Loucy (cell line): Measurements from ENCODE around the gene BTAF1.

Source experiments
- H2AFZ ChIP-seq: fragments of 200-600 bp; sonication (generic); 2 replicates; pipeline ENCODE4 v1.6.0; 2016; ENCODE audit warnings: antibody characterized with exemption, mild to moderate bottlenecking, low read length, moderate library complexity
- H3F3A ChIP-seq: fragments of 200-600 bp; 2 replicates; pipeline ENCODE4 v1.6.0; 2016; ENCODE audit warnings: antibody characterized with exemption, low read depth, mild to moderate bottlenecking
- H3K27me3 ChIP-seq: fragments of 200-600 bp; sonication (generic); 2 replicates; pipeline ENCODE4 v1.6.1; 2014; ENCODE audit warnings: low read length, mild to moderate bottlenecking; ENCODE audit not compliant: insufficient read depth, poor library complexity, severe bottlenecking
- H3K36me3 ChIP-seq: fragments of 200-600 bp; sonication (generic); 2 replicates; pipeline ENCODE4 v1.6.1; 2016; ENCODE audit warnings: low read length; ENCODE audit not compliant: insufficient read depth
- H3K4me1 ChIP-seq: fragments of 200-600 bp; sonication (generic); 2 replicates; pipeline ENCODE4 v1.5.1; 2014; ENCODE audit warnings: low read length, mild to moderate bottlenecking; ENCODE audit not compliant: insufficient read depth, poor library complexity, severe bottlenecking
- H3K4me2 ChIP-seq: fragments of 200-600 bp; sonication (generic); 2 replicates; pipeline ENCODE4 v1.6.0; 2014; ENCODE audit warnings: antibody characterized with exemption, low read length, low read depth, mild to moderate bottlenecking; ENCODE audit not compliant: poor library complexity, severe bottlenecking
- H3K4me3 ChIP-seq: fragments of 200-600 bp; sonication (generic); 2 replicates; pipeline ENCODE4 v1.5.1; 2014; ENCODE audit warnings: low read length, mild to moderate bottlenecking, mixed read lengths; ENCODE audit not compliant: poor library complexity, severe bottlenecking
- H3K79me2 ChIP-seq: fragments of 200-600 bp; sonication (generic); 2 replicates; pipeline ENCODE4 v1.6.1; 2014; ENCODE audit warnings: low read length; ENCODE audit not compliant: insufficient read depth
- H3K9ac ChIP-seq: fragments of 200-600 bp; sonication (generic); 2 replicates; pipeline ENCODE4 v1.6.0; 2014; ENCODE audit warnings: mild to moderate bottlenecking, low read depth, low read length, moderate library complexity; ENCODE audit not compliant: poor library complexity, severe bottlenecking
- H3K9me2 ChIP-seq: fragments of 200-600 bp; sonication (generic); replicated peaks from 2 replicates; pipeline ENCODE4 v1.6.1; 2016; ENCODE audit warnings: low read depth, low read length, mixed read lengths
- H3K9me3 ChIP-seq: fragments of 200-600 bp; sonication (generic); 2 replicates; pipeline ENCODE4 v1.6.1; 2014; ENCODE audit warnings: mild to moderate bottlenecking, antibody characterized with exemption, low read length, low read depth; ENCODE audit not compliant: insufficient read depth
- H4K20me1 ChIP-seq: fragments of 200-600 bp; sonication (generic); 2 replicates; pipeline ENCODE4 v1.6.0; 2014; ENCODE audit warnings: antibody characterized with exemption, low read length, mild to moderate bottlenecking; ENCODE audit not compliant: insufficient read depth, poor library complexity, severe bottlenecking
- CTCF ChIP-seq: fragments of 200-600 bp; sonication (generic); conservative IDR thresholded peaks from 2 replicates; pipeline ENCODE4 v1.5.1; 2014; ENCODE audit warnings: mild to moderate bottlenecking, antibody characterized with exemption, low read length
- EZH2phosphoT487 ChIP-seq: fragments of 200-600 bp; IDR thresholded peaks from 2 replicates; pipeline ENCODE4 v1.6.1; 2018; ENCODE audit warnings: antibody characterized with exemption, mild to moderate bottlenecking, moderate library complexity, borderline replicate concordance

BTAF1 gene

DNA sequence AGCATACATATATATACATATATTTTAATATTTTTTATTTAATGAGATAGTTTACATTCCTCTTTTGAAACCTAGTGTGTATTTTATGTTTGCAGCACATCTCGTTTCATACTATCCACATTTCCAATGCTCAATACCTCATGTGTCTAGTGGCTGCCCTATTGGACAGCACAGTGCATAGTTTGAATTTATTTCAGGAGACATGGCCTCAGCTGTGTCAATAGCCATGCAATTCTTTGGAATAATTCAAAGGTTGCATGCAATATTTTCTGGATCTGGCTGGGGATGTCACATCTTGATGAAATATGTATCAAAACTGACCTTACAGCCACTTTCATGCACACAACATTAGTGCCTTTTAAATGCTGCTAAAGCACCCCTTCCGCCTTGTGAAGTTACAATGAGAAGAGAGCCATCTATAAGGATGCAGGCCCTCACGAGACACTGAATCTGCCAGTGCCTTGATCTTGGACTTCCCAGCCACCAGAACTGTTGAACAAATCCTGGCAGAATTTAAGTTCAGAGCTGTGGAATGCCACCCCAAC, 27.3 kb upstream of the BTAF1 start:
- TF ChIP-seq EZH2phosphoT487 (no peak), CTCF (no peak)

GRCh38 chr10:91897421-91897820, 26.1 kb upstream of the BTAF1 start:
- Histone ChIP-seq H4K20me1 (no peaks in the 10 kb centered on the region), H3K9me2 (no peaks in the 10 kb centered on the region), H3K4me2 (no peak overlapping the region), H3K27me3 (no peaks in the 10 kb centered on the region), H3K9ac (no peak overlapping the region), H3K4me1 (peaks cover 17% of the 10 kb centered on the region), H3K4me3 (no peak overlapping the region), H3K79me2 (no peaks in the 10 kb centered on the region), H3F3A (no peaks in the 10 kb centered on the region), H2AFZ (no peak overlapping the region), H3K36me3 (no peaks in the 10 kb centered on the region), H3K9me3 (no peaks in the 10 kb centered on the region)
- no peak for TF ChIP-seq CTCF
- TF ChIP-seq EZH2phosphoT487: no peak

More for the DNA sequence above, 27.3 kb upstream of the BTAF1 start:
- Histone ChIP-seq H3F3A (no peaks in the 10 kb centered on the region), H3K4me3 (no peak overlapping the region), H2AFZ (no peak overlapping the region), H3K9ac (no peak overlapping the region), H3K4me2 (no peak overlapping the region), H3K4me1 (peaks cover 5% of the 10 kb centered on the region), H4K20me1 (no peaks in the 10 kb centered on the region), H3K36me3 (no peaks in the 10 kb centered on the region), H3K79me2 (no peaks in the 10 kb centered on the region), H3K9me3 (no peaks in the 10 kb centered on the region), H3K27me3 (no peaks in the 10 kb centered on the region), H3K9me2 (no peaks in the 10 kb centered on the region)

DNA sequence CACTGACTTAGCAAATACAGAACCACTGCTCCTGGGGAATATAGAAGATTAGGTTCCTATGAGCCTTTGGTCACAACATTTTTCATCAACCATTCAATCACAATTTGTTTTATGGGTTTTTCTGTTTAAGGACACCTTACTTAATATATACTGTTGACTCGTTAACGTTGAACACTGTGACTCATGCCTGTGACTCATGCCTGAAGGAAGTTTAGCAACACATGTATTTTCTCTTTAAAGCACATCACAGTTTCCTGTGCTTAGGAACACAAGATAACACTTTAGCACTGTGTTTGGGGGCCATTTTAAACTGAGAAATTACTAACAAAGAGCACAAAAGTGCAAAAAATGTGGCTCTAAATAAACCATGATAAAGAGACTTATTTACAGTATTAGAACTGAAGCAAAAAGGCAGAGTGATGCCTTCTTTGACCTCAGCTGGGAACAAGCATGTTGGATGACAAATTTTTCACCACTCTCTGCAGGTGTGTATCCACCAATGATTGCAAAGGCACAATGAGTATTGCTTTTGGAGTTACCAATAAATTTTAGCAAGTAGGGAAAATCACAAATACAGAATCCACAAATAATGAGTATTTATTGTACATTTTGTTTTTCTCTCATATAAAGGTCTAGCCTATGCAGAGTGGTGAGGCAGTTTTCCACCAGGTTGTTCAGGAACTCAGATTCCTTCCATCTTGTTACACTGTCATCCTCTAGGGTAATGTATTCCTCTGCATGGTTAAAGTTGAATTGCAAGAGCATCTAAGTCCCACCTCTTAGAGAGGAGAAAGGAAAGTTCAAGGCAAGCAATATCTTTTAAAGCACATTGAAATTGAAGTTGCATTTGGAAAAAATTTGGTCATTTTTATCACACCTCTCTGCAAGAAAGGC, 21.5 kb upstream of the BTAF1 start:
- Histone ChIP-seq H3F3A (peaks cover 6% of the 10 kb centered on the region; the same call in 1 of the 2 replicates), H3K27me3 (no peaks in the 10 kb centered on the region), H3K4me3 (peak overlapping the region; percentile 19), H3K4me2 (peak overlapping the region; percentile 49), H3K9me2 (no peaks in the 10 kb centered on the region), H3K36me3 (no peaks in the 10 kb centered on the region), H3K9ac (peak overlapping the region; percentile 6), H4K20me1 (no peaks in the 10 kb centered on the region), H3K9me3 (no peaks in the 10 kb centered on the region), H3K79me2 (peaks cover 3% of the 10 kb centered on the region; the same call in 1 of the 2 replicates), H3K4me1 (peaks cover 25% of the 10 kb centered on the region), H2AFZ (peak overlapping the region; percentile 60)
- TF ChIP-seq CTCF (no peak), EZH2phosphoT487 (no peak)
